SH-SY5Y (cell line): ENCODE measurements around the gene ADCYAP1R1.

Experiments used
- GATA2 ChIP-seq: IDR thresholded peaks from 2 replicates; pipeline ENCODE4 v1.6.1; 2011; ENCODE audit warnings: mild to moderate bottlenecking, low read depth, low read length
- GATA3 ChIP-seq: IDR thresholded peaks from 2 replicates; pipeline ENCODE4 v1.6.1; 2011; ENCODE audit warnings: low read depth, mild to moderate bottlenecking, low read length, moderate library complexity

DNA sequence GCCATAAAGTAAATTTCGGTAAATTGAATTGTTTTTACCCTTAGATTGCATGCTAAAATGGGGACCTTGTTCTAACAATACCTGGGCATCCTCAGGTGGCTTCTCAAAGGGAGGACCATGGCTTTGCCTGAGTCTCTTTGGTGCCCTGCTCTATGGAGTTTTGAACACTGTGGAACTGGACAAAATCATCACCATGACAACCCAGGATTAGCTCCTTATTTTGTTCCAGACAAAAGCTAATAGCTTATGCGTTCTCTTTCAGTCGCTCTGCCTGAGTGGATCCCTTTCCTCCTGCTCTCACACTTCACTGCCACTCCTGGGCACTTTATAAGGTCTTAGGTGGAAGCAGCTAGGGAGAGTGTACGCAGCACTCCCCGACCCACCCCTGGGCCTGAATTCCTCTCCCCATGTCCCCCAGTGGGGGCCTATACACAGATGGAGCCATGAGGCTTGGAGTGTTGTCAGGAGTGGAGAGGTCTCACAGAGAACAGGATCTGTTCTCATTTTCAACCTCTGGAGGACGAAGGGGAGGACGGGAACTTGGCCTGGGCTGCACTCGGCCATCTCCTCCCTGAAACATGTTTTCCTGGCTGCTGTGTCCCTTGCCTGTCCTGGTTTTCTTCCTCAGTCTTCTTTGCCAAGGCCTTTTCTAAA lies 19.0 kb downstream of the ADCYAP1R1 start:
- TF ChIP-seq GATA2 (no peak), GATA3 (no peak)
